ENCODE measurements around the gene CTDSPL2.

DNA sequence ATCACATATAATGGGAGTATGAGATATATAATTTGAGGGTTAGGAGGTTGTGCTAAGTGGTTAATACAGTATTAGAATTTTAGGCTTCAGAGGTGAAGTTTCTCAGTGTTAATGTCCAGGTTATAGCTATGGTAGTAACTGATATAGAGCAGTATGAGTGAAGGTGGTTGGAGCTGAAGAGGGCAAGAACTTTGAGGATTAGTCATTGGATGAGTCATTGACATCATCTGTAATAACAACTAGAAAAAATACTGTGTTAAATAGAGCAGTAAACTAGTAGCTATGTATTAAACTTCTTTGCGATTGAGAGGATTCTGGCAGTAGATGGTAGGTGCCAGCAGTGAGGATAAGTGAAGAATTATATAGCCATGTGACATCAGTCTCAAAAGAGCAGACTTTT lies 62.0 kb downstream of the CTDSPL2 start:
- TF ChIP-seq, protein P1, sequence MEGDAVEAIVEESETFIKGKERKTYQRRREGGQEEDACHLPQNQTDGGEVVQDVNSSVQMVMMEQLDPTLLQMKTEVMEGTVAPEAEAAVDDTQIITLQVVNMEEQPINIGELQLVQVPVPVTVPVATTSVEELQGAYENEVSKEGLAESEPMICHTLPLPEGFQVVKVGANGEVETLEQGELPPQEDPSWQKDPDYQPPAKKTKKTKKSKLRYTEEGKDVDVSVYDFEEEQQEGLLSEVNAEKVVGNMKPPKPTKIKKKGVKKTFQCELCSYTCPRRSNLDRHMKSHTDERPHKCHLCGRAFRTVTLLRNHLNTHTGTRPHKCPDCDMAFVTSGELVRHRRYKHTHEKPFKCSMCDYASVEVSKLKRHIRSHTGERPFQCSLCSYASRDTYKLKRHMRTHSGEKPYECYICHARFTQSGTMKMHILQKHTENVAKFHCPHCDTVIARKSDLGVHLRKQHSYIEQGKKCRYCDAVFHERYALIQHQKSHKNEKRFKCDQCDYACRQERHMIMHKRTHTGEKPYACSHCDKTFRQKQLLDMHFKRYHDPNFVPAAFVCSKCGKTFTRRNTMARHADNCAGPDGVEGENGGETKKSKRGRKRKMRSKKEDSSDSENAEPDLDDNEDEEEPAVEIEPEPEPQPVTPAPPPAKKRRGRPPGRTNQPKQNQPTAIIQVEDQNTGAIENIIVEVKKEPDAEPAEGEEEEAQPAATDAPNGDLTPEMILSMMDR (IDR thresholded peaks at IDR 0.05): no peak
- TF ChIP-seq ZFX (IDR thresholded peaks at IDR 0.05; ENCODE audit: borderline replicate concordance): no peak

All from 22Rv1 (cell line).